H1 (cell line): ENCODE results near the gene DNAH1. TPM values are rescaled to one million over a fixed set of nuclear protein-coding genes. Genes with fewer than 3 reads are reported as not detected.

Source experiments
- CBX5 ChIP-seq: fragments of 300-800, 300-1000 bp; sonication (generic); IDR thresholded peaks from 2 replicates; pipeline ENCODE4 v1.7.1; 2016; ENCODE audit warnings: antibody characterized with exemption, low read length, low read depth
- CBX8 ChIP-seq: fragments of 300-800, 300-1000 bp; sonication (generic); IDR thresholded peaks from 2 replicates; pipeline ENCODE4 v1.7.1; 2016; ENCODE audit warnings: low read depth, low read length, borderline replicate concordance
- EGR1 ChIP-seq: IDR thresholded peaks from 2 replicates; pipeline ENCODE4 v1.6.1; 2011; ENCODE audit warnings: low read depth, low read length, borderline replicate concordance
- HDAC6 ChIP-seq: IDR thresholded peaks from one replicate; pipeline ENCODE4 v1.7.1; 2012; ENCODE audit warnings: low read depth, mild to moderate bottlenecking, inconsistent platforms, low read length, moderate library complexity
- NRF1 ChIP-seq: IDR thresholded peaks from 2 replicates; pipeline ENCODE4 v1.6.1; 2011; ENCODE audit warnings: mild to moderate bottlenecking, low read depth, low read length, improper control_type of control experiment
- SIN3A ChIP-seq, 2 experiments: IDR thresholded peaks in 1 of 2; conservative IDR thresholded peaks in 1 of 2; 2 replicates each; pipeline ENCODE4 v1.6.1; 2011 to 2012; ENCODE audit warnings: low read length in 2 of 2, improper control_type of control experiment in 1 of 2, low read depth in 1 of 2, mild to moderate bottlenecking in 1 of 2
- SP4 ChIP-seq: IDR thresholded peaks from 2 replicates; pipeline ENCODE4 v1.6.1; 2012; ENCODE audit warnings: low read length, inconsistent platforms
- TAF7 ChIP-seq: optimal IDR thresholded peaks from 2 replicates; pipeline ENCODE3; 2011; ENCODE audit warnings: low read depth, mild to moderate bottlenecking, inconsistent platforms, low read length, moderate library complexity, borderline replicate concordance
- TBP ChIP-seq: IDR thresholded peaks from 2 replicates; pipeline ENCODE4 v1.6.1; 2011; ENCODE audit warnings: low read depth, low read length, improper control_type of control experiment
- polyA plus RNA-seq, 7 experiments: library from polyadenylated mRNA; depleted of rRNA in 3 of 7; stranded (reverse) in 5 of 7; unstranded in 2 of 7; fragments of >200 nt in 5 of 7; fragments of 200-250 nt in 2 of 7; gene quantifications; 1 replicate in 5 of 7; 2 replicates in 1 of 7; 4 replicates in 1 of 7; pipeline versions ENCODE4 v1.2.1 to v1.2.3, GENCODE V29; 2011 to 2013; ENCODE audit warnings: missing spikeins in 2 of 7, mixed read lengths in 2 of 7
- total RNA-seq: library from RNA; stranded (reverse); fragmentation: NEBNext Ultra II Directional; extraction: Animal tissue kit (Norgen Biotek cat#: 25700); gene quantifications from 2 replicates; pipeline ENCODE4 v1.2.1, GENCODE V29; 2021
- TF ChIP-seq, protein P1 (sequence below): fragments of 300-600 bp; sonication (generic); IDR thresholded peaks from 2 replicates; pipeline ENCODE4 v1.7.1; 2012; ENCODE audit warnings: low read length, moderate library complexity, mild to moderate bottlenecking, inconsistent platforms; ENCODE audit not compliant: insufficient replicate concordance

The DNAH1 gene
- total and polyA plus RNA-seq, 2 of the 8 experiments (the other 6 are each of a cell fraction or from before 2014, with no cell fraction given): 1.0 to 1.5 TPM

DNA sequence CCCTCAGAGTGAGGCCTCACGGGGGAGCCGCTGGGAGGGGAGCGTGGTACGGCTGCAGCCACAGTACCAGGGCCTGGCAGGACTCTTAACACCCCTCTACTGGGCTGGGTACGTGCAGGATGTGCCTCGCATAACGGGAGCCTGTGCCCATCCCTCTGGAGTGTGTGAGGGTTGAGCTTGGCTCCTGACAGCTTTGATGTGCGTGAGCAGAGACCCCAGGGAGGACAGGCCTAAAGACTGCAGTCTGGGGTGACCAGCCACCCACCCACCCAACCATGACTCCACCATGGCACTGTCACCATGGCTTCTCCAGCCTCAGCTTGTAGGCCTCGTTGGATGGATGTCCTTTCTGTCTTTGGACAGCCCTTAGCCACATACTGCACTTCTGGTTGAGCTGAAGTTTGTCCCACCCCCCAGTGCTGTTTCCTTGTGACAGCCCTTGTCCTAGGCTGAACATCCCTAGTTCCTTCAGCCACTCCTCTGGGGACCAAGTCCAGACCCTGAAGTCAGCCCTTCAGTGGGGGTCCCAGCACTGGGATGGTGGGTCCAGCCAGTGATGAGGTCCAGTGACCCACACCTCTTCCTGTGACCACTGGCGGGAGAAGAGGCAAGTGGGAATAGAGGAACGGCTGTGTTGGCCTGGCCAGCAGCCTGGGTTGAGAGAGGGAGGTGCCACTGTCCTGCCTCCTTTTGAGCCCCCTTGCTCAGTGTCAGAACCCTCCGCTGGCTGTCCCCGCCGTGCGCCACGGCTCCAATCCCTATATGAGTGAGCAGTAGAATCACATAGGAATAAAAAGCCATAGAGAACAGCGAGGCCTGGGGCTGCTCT lies 22.4 kb upstream of the DNAH1 start (continued):
- TF ChIP-seq, protein P1, sequence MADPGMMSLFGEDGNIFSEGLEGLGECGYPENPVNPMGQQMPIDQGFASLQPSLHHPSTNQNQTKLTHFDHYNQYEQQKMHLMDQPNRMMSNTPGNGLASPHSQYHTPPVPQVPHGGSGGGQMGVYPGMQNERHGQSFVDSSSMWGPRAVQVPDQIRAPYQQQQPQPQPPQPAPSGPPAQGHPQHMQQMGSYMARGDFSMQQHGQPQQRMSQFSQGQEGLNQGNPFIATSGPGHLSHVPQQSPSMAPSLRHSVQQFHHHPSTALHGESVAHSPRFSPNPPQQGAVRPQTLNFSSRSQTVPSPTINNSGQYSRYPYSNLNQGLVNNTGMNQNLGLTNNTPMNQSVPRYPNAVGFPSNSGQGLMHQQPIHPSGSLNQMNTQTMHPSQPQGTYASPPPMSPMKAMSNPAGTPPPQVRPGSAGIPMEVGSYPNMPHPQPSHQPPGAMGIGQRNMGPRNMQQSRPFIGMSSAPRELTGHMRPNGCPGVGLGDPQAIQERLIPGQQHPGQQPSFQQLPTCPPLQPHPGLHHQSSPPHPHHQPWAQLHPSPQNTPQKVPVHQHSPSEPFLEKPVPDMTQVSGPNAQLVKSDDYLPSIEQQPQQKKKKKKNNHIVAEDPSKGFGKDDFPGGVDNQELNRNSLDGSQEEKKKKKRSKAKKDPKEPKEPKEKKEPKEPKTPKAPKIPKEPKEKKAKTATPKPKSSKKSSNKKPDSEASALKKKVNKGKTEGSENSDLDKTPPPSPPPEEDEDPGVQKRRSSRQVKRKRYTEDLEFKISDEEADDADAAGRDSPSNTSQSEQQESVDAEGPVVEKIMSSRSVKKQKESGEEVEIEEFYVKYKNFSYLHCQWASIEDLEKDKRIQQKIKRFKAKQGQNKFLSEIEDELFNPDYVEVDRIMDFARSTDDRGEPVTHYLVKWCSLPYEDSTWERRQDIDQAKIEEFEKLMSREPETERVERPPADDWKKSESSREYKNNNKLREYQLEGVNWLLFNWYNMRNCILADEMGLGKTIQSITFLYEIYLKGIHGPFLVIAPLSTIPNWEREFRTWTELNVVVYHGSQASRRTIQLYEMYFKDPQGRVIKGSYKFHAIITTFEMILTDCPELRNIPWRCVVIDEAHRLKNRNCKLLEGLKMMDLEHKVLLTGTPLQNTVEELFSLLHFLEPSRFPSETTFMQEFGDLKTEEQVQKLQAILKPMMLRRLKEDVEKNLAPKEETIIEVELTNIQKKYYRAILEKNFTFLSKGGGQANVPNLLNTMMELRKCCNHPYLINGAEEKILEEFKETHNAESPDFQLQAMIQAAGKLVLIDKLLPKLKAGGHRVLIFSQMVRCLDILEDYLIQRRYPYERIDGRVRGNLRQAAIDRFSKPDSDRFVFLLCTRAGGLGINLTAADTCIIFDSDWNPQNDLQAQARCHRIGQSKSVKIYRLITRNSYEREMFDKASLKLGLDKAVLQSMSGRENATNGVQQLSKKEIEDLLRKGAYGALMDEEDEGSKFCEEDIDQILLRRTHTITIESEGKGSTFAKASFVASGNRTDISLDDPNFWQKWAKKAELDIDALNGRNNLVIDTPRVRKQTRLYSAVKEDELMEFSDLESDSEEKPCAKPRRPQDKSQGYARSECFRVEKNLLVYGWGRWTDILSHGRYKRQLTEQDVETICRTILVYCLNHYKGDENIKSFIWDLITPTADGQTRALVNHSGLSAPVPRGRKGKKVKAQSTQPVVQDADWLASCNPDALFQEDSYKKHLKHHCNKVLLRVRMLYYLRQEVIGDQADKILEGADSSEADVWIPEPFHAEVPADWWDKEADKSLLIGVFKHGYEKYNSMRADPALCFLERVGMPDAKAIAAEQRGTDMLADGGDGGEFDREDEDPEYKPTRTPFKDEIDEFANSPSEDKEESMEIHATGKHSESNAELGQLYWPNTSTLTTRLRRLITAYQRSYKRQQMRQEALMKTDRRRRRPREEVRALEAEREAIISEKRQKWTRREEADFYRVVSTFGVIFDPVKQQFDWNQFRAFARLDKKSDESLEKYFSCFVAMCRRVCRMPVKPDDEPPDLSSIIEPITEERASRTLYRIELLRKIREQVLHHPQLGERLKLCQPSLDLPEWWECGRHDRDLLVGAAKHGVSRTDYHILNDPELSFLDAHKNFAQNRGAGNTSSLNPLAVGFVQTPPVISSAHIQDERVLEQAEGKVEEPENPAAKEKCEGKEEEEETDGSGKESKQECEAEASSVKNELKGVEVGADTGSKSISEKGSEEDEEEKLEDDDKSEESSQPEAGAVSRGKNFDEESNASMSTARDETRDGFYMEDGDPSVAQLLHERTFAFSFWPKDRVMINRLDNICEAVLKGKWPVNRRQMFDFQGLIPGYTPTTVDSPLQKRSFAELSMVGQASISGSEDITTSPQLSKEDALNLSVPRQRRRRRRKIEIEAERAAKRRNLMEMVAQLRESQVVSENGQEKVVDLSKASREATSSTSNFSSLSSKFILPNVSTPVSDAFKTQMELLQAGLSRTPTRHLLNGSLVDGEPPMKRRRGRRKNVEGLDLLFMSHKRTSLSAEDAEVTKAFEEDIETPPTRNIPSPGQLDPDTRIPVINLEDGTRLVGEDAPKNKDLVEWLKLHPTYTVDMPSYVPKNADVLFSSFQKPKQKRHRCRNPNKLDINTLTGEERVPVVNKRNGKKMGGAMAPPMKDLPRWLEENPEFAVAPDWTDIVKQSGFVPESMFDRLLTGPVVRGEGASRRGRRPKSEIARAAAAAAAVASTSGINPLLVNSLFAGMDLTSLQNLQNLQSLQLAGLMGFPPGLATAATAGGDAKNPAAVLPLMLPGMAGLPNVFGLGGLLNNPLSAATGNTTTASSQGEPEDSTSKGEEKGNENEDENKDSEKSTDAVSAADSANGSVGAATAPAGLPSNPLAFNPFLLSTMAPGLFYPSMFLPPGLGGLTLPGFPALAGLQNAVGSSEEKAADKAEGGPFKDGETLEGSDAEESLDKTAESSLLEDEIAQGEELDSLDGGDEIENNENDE: no peak
- no peak for TF ChIP-seq HDAC6
- TF ChIP-seq TAF7: no peak
- TF ChIP-seq NRF1: no peak
- no peak for TF ChIP-seq EGR1
- TF ChIP-seq SP4: no peak
- TF ChIP-seq TBP: no peak
- no peak for TF ChIP-seq CBX8
- TF ChIP-seq SIN3A (conservative IDR thresholded peaks at IDR 0.05 in 1 of 2, IDR thresholded peaks at IDR 0.05 in 1 of 2; ENCODE audit: low read depth in 1 of 2, low read length in 2 of 2): no peak
- TF ChIP-seq CBX5: no peak
